Right atrium auricular region (tissue), 2 donors: ENCODE data around the gene TUBGCP2. TPM values are rescaled to one million over a fixed set of nuclear protein-coding genes. Genes with fewer than 3 reads are reported as not detected.
A peak's percentile ranks its signal among the peaks of the same experiment; 100 is the strongest.

Experiments used
- DNase-seq: peaks from one replicate; pipeline ENCODE4 v3.0.0-alpha.2; 2019; ENCODE audit warnings: low spot score
- H3K27ac ChIP-seq, 2 donors: fragments of 200-600 bp; sonication (generic); 1 replicate in 1 of 2; 2 replicates in 1 of 2; pipeline ENCODE4 v1.5.1; 2016 to 2019
- H3K27me3 ChIP-seq, 2 donors: fragments of 200-600 bp; sonication (generic); one replicate each; pipeline versions ENCODE4 v1.5.1 to v1.6.0; 2017 to 2019
- H3K36me3 ChIP-seq: fragments of 200-600 bp; sonication (generic); one replicate; pipeline ENCODE4 v1.5.1; 2016
- H3K4me1 ChIP-seq, 2 donors: fragments of 200-600 bp; sonication (generic); one replicate each; pipeline versions ENCODE4 v1.5.1 to v1.6.0; 2017 to 2019
- H3K4me3 ChIP-seq, 2 donors: fragments of 200-600 bp; sonication (generic); 1 replicate in 1 of 2; 2 replicates in 1 of 2; pipeline ENCODE4 v1.5.1; 2017 to 2019; ENCODE audit warnings: mild to moderate bottlenecking in 1 of 2, moderate library complexity in 1 of 2
- H3K9me3 ChIP-seq, 2 donors: fragments of 200-600 bp; sonication (generic); one replicate each; pipeline ENCODE4 v1.5.1; 2019
- total RNA-seq, 2 donors: library from RNA; depleted of rRNA; stranded (reverse); fragments of >200 nt; gene quantifications; one replicate each; pipeline ENCODE4 v1.1.0, GENCODE V29; 2016
- TF ChIP-seq, protein P1 (sequence below), 2 donors: fragments of 200-600 bp; sonication (generic); IDR thresholded peaks; one replicate each; pipeline ENCODE4 v1.5.1; 2019; ENCODE audit warnings: antibody characterized with exemption in 2 of 2

The TUBGCP2 gene
- total RNA-seq, 2 donors from 2014 or later, result 22.1 to 30.4 TPM

DNA sequence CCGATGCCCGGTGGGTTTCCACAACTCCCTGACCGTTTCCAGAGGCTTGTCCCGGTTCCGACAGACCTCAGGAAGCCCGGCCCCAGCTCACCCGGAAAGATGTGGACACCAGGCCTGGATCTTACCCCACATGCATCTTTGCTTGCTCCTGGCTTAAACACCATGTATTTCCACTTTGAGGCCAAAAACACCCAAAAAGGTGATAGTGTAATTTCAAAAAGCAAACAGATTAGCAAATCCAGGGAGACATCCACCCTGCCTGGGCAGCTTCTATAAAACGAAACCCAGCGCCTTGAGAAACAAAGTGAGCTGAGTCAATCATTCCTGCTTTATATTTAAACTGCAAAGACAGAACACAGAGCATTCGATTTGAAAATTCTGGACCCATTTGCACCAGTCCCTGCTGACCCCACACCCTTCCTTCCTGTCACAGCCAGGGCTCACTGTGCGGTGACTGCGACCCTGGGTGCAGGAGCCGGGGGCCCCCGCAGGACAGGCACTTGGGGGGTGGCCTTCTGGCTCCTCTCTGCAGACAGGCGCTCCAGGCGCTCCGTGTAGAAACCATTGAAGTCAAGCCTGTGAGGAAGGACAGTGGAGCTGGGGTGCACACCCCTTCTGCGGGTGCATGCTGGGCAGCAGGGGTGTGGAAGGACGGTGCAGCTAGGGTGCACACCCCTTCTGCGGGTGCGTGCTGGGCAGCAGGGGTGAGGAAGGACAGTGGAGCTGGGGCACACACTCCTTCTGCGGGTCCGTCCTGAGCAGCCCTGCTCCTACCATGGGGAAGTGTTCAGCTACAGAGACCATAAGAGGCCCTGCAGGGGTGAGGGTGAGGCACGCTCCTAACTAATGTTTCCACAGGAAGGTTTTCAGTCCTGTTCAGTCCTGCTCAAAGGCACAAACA lies 29.1 kb downstream of the TUBGCP2 start:
- no peak overlapping the region for H3K4me3 ChIP-seq
- peaks cover 5% of the 10 kb centered on the region in 2 donors for H3K27me3 ChIP-seq
- peaks cover 0 to 22% of the 10 kb centered on the region in 2 donors for H3K4me1 ChIP-seq
- H3K36me3 ChIP-seq, result peaks cover 55% of the 10 kb centered on the region
- no peak for DNase-seq
- no peak overlapping the region for H3K27ac ChIP-seq
- TF ChIP-seq, protein P1, sequence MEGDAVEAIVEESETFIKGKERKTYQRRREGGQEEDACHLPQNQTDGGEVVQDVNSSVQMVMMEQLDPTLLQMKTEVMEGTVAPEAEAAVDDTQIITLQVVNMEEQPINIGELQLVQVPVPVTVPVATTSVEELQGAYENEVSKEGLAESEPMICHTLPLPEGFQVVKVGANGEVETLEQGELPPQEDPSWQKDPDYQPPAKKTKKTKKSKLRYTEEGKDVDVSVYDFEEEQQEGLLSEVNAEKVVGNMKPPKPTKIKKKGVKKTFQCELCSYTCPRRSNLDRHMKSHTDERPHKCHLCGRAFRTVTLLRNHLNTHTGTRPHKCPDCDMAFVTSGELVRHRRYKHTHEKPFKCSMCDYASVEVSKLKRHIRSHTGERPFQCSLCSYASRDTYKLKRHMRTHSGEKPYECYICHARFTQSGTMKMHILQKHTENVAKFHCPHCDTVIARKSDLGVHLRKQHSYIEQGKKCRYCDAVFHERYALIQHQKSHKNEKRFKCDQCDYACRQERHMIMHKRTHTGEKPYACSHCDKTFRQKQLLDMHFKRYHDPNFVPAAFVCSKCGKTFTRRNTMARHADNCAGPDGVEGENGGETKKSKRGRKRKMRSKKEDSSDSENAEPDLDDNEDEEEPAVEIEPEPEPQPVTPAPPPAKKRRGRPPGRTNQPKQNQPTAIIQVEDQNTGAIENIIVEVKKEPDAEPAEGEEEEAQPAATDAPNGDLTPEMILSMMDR (IDR thresholded peaks at IDR 0.05), result no peak
- H3K9me3 ChIP-seq, result no peaks in the 10 kb centered on the region

DNA sequence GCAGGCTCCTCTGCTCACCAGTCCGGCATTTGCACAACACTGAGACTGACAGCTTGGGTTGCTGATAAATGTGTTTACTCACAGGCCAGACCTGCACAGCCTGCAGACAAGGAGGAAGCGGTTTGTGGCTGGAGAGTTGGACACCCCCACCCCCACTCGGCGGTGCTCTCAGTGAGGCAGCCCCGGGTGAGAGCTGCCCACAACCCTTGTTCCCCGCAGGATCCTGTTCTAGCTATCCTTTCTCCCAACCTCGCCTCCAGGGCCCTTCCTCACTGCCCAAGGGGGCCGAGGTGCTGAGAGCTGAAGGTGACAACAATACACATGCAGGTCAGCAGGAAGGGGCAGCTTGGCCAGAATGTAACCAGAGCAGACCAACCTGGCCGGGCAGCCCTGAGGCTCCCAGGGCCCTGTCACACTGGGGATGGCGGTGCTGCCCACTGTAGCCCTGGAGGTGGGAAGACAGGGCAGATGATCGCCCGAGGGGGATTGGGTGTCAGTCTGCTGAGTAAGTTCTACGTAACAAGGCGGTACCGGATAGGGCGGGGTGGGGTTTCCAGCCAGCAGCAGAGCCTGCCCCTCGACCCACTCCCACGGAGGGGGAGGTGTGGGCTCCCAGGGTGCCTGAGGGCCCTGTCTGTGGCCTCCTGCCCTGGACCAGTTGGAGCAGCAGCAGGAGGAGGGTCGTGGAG lies 30.0 kb downstream of the TUBGCP2 start:
- Histone ChIP-seq H3K27ac (no peak overlapping the region), H3K36me3 (peaks cover 46% of the 10 kb centered on the region), H3K9me3 (no peaks in the 10 kb centered on the region), H3K27me3 (peaks cover 5% of the 10 kb centered on the region in 2 donors), H3K4me1 (peaks cover 0 to 22% of the 10 kb centered on the region in 2 donors), H3K4me3 (no peak overlapping the region)
- no peak for DNase-seq
- TF ChIP-seq, protein P1 (IDR thresholded peaks at IDR 0.05), result no peak

DNA sequence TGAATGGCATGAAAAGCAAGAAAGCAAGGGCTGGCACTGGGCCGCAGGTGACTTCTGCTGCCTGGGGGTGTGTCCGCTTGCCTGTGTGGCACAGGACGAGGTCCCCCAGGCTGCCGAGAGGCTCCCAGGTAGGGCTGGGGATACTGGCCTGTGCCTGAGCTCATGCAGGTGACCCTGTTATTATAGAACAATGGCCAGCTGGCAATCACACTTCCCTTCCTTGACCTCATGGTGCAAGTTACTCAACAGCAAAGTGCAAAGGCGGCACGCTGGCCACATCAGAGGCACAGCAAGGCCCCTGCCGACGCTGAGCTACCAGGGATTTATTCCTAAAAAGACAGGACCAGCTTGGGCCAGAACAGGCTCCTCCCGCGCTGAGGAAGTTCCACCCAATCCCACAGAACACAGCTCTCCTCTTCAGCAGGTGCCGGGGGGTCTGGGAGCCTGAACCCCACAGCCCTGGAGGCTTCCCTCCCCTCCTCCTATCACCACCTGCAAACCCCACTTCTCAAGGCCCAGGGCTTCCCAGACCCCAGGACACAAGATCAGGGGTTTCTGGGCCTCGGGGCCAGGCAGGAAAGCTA lies 30.6 kb downstream of the TUBGCP2 start:
- TF ChIP-seq, protein P1 (IDR thresholded peaks at IDR 0.05), result no peak
- no peak overlapping the region for H3K27ac ChIP-seq
- H3K36me3 ChIP-seq, result peaks cover 40% of the 10 kb centered on the region
- no peaks in the 10 kb centered on the region for H3K9me3 ChIP-seq
- no peak overlapping the region for H3K4me3 ChIP-seq
- H3K27me3 ChIP-seq, result peaks cover 5% of the 10 kb centered on the region in 2 donors
- no peak for DNase-seq
- peaks cover 0 to 22% of the 10 kb centered on the region in 2 donors for H3K4me1 ChIP-seq

DNA sequence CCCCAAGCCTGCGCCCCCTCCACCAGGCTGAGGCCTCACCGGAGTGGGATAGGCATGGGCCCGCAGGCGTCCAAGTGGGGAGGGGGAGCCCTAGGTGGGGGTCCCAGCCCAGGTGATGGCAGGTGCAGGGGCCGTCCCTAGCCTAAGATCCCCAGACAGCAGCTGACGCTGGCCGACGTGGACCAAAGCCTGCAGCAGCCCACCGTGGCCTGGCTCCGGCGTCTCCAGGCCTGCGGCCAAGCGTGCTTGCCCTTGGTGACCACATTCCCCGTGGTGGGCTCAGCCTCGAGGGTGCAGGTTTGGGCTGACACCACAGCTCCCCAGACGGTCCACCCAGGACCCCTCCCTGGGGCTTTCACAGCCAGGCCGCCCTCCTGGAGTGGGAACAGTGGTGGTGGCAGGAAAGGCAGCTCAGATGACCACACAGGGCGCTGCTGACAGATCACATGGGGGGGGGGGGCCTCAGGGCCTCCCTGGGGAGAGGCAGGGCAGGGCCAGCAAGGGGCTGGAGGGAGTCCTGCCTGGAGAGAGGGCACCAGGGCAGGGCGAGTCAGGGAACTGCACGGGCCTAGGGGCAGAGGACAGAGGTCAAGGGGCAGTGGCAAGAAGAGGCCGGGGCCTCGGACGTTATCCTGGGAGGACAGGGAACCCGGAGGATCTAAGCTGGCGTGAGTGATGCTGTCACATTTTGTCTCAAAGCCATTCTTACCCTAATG lies 31.2 kb downstream of the TUBGCP2 start:
- H3K9me3 ChIP-seq, result no peaks in the 10 kb centered on the region
- no peak overlapping the region for H3K27ac ChIP-seq
- peaks cover 34% of the 10 kb centered on the region for H3K36me3 ChIP-seq
- no peak overlapping the region for H3K4me3 ChIP-seq
- no peak for DNase-seq
- H3K4me1 ChIP-seq, result peaks cover 0 to 22% of the 10 kb centered on the region in 2 donors
- TF ChIP-seq, protein P1 (IDR thresholded peaks at IDR 0.05), result no peak
- H3K27me3 ChIP-seq, result peaks cover 5% of the 10 kb centered on the region in 2 donors

DNA sequence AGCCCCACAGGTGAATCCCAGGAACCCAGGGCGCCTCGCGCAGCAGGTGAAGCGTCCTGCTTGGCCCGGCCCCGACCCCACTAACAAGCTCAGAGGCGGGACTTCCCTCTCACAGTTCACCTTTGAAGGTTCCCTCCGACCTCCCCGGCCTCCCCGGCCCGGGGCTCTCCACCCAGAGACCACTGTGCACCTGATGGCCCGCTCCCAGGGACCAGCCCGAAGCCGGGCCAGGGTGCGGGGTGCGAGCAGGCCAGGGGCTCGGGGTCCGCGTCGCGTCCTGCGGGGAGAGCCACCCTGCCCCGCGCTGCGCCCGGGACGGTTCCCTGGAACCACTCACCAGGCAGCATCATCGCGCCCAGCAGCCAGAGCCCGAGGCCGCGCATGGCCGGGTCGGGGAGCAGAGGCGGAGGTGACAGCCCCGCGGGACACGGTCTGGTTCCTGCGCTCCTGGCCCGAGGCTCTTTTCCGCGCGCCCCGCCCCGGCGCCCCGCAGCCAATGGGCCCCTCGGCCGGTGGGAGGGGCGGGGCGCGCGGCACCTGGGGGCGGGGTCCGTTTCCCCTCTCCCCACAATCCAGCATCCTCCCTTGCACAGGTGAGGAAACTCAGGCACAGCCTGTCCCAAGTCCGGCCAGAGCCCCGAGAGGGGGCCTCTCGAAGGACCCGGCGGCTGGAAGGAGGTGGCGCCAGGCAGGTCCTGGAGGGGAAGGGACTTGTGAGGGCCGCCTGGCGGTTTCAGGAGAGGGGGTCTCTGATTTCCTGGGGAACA lies 32.1 kb downstream of the TUBGCP2 start, which contains the start of gene ADAM8:
ADAM8 (minus strand) TSS at position 434 of the 767 bp plus-strand sequence; CDS start at position 383, 51 bp downstream.
- peaks cover 5% of the 10 kb centered on the region in 2 donors for H3K27me3 ChIP-seq
- H3K27ac ChIP-seq, result no peak within 1 kb of the TSS
- H3K4me3 ChIP-seq, result peak within 1 kb of the TSS in 1 of 2 donors; percentile 13
- no peaks in the 10 kb centered on the region for H3K9me3 ChIP-seq
- H3K36me3 ChIP-seq, result peaks cover 25% of the 10 kb centered on the region
- peaks cover 0 to 22% of the 10 kb centered on the region in 2 donors for H3K4me1 ChIP-seq
- DNase-seq, result no peak
- TF ChIP-seq, protein P1 (IDR thresholded peaks at IDR 0.05), result no peak
